ENCODE data around the gene CLSTN3. TPM values are rescaled to one million over a fixed set of nuclear protein-coding genes. Genes with fewer than 3 reads are reported as not detected.

CLSTN3 gene
- polyA plus RNA-seq, 1 of the 3 experiments (the other 2 are of a cell fraction): 12.7 TPM

GRCh38 chr12:7206691-7207090, 76.5 kb downstream of the CLSTN3 start:
- no peak for TF ChIP-seq USF2 (IDR thresholded peaks at IDR 0.05; ENCODE audit: borderline replicate concordance, low read depth, low read length)
- TF ChIP-seq NRF1 (IDR thresholded peaks at IDR 0.05; ENCODE audit: low read depth, low read length): no peak
- TF ChIP-seq YY1 (IDR thresholded peaks at IDR 0.05; ENCODE audit: low read depth): no peak
- no peak for TF ChIP-seq FOXM1 (IDR thresholded peaks at IDR 0.05; ENCODE audit: low read depth)
- TF ChIP-seq EZH2phosphoT487 (IDR thresholded peaks at IDR 0.05; ENCODE audit: borderline replicate concordance, low read depth): no peak
- TF ChIP-seq NFIC (IDR thresholded peaks at IDR 0.05; ENCODE audit: borderline replicate concordance): no peak
- no peak for TF ChIP-seq JUND (IDR thresholded peaks at IDR 0.05)
- no peak for TF ChIP-seq ZBTB33 (IDR thresholded peaks at IDR 0.05; ENCODE audit: borderline replicate concordance, low read depth)
- no peak for TF ChIP-seq MXI1 (IDR thresholded peaks at IDR 0.05; ENCODE audit: low read depth, low read length)
- TF ChIP-seq, protein P1, sequence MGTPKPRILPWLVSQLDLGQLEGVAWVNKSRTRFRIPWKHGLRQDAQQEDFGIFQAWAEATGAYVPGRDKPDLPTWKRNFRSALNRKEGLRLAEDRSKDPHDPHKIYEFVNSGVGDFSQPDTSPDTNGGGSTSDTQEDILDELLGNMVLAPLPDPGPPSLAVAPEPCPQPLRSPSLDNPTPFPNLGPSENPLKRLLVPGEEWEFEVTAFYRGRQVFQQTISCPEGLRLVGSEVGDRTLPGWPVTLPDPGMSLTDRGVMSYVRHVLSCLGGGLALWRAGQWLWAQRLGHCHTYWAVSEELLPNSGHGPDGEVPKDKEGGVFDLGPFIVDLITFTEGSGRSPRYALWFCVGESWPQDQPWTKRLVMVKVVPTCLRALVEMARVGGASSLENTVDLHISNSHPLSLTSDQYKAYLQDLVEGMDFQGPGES (IDR thresholded peaks at IDR 0.05; ENCODE audit: low read depth, low read length): no peak
- no peak for TF ChIP-seq RFX5 (IDR thresholded peaks at IDR 0.05; ENCODE audit: low read length)
- TF ChIP-seq, protein P2, sequence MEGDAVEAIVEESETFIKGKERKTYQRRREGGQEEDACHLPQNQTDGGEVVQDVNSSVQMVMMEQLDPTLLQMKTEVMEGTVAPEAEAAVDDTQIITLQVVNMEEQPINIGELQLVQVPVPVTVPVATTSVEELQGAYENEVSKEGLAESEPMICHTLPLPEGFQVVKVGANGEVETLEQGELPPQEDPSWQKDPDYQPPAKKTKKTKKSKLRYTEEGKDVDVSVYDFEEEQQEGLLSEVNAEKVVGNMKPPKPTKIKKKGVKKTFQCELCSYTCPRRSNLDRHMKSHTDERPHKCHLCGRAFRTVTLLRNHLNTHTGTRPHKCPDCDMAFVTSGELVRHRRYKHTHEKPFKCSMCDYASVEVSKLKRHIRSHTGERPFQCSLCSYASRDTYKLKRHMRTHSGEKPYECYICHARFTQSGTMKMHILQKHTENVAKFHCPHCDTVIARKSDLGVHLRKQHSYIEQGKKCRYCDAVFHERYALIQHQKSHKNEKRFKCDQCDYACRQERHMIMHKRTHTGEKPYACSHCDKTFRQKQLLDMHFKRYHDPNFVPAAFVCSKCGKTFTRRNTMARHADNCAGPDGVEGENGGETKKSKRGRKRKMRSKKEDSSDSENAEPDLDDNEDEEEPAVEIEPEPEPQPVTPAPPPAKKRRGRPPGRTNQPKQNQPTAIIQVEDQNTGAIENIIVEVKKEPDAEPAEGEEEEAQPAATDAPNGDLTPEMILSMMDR (IDR thresholded peaks at IDR 0.05): no peak
- no peak for TF ChIP-seq RCOR1 (IDR thresholded peaks at IDR 0.05; ENCODE audit: low read length)
- TF ChIP-seq RXRA (IDR thresholded peaks at IDR 0.05; ENCODE audit: borderline replicate concordance, low read depth): no peak
- CTCF ChIA-PET: interaction anchor here (0.9 to 1.7 kb wide), 4 partner anchors 13 to 440 kb away, joined by 3 to 8 read pairs (median 5); no protein-coding TSS in a partner anchor
- Histone ChIP-seq H3K4me3 (ENCODE audit: low read depth in 2 of 2, low read length in 1 of 2) (no peak overlapping the region), H3K9me2 (no peaks in the 10 kb centered on the region), H3K79me2 (ENCODE audit: insufficient read depth) (no peaks in the 10 kb centered on the region), H3K9me3 (no peaks in the 10 kb centered on the region), H3K27me3 (ENCODE audit: insufficient read depth) (no peaks in the 10 kb centered on the region), H3K4me1 (ENCODE audit: control insufficient read depth in 1 of 2, insufficient read depth in 2 of 2, low read depth in 1 of 2, low read length in 1 of 2) (no peaks in the 10 kb centered on the region), H4K20me1 (ENCODE audit: insufficient read depth) (no peaks in the 10 kb centered on the region), H2AFZ (ENCODE audit: low read depth) (no peak overlapping the region), H3K36me3 (replicated peaks in 1 of 2; ENCODE audit: control insufficient read depth in 1 of 2, insufficient read depth in 2 of 2, low read length in 1 of 2) (peaks cover 59 to 90% of the 10 kb centered on the region in 2 experiments), H3K4me2 (no peak overlapping the region), H3K9ac (no peak overlapping the region), H3K27ac (ENCODE audit: low read depth in 2 of 2, low read length in 1 of 2) (no peak overlapping the region), H3F3A (replicated peaks; ENCODE audit: insufficient read depth) (no peaks in the 10 kb centered on the region)
- POLR2A ChIA-PET: no interaction called here
- WGBS (ENCODE audit: low lambda C conversion rate): 93% methylated on average over 3 of the region's 3 CpGs
- DNase-seq: no peak

All from SK-N-SH (cell line).